Transverse colon (tissue), 3 donors: Measurements from ENCODE around the gene IRAG1.

Source experiments
- CTCF ChIP-seq, 5 experiments: fragments of 200-600 bp in 3 of 5; fragments of 450-650 bp in 2 of 5; sonication (generic) in 3 of 5; IDR thresholded peaks; 1 replicate in 2 of 5; 2 replicates in 3 of 5; pipeline ENCODE4 v1.5.1; 2016 to 2017; ENCODE audit warnings: antibody characterized with exemption in 5 of 5, inconsistent platforms in 3 of 5, mild to moderate bottlenecking in 2 of 5, moderate library complexity in 1 of 5
- EP300 ChIP-seq: sonication (generic); formaldehyde crosslinking; IDR thresholded peaks from one replicate; pipeline ENCODE4 v1.6.1; 2017; ENCODE audit warnings: antibody characterized with exemption, low read depth

DNA sequence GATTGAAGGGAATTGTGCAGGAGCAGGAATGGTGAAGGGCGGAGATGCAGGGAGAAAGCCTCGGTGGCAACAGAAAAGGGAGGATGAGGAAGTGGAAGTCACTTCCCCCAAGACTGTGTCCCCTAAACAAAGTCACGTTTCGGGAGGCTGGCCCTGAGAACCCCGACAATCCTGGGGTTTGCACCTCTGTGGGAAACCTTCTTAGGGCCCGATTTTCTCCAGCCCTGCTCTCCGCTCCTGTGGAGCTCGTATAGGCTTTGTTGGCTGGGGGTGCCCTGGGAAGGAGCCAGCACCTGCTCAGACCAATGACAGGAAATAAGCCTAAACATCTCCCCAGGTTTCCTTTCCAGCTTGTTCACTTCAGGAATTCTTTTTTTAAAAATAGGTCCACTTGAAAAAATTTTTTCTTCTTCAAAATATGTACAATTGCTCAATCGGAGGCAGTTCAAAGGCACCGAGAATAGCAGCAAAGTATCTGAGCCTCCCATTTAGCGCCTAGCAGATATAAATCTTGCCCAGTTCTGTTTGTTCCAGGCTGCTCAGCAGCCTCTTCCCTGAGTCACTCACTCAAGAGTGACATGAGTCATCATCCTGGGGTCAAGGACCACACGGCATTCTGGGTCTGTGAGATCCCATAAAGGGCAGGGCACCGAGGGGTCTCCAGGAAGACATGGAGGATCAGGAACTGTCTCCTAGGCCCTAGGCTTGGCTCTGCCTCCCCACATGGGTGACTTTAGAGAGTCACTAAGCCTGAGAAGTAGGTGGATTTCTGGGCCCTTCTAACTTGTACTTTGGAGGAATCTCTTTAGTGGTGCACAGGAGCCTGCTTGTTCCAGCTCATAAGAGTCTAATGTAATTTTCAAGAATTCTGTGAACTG lies 34.0 kb downstream of the IRAG1 start:
- no peak for TF ChIP-seq CTCF (IDR thresholded peaks at IDR 0.05)
- TF ChIP-seq EP300 = no peak
